DLD1 (cell line): ENCODE results near the gene MYLK4.
"Not testable (repeated sequence)": the region's sequence is repeated elsewhere in the genome, so short reads cannot be mapped to it uniquely, and the experiment has no call there.

Experiments used
- in situ Hi-C: cut with HindIII; loops from 2 replicates; pipeline ENCODE4 v1.10.0; 2017; ENCODE audit warnings: low sequenced_read_pairs

Gene MYLK4

DNA sequence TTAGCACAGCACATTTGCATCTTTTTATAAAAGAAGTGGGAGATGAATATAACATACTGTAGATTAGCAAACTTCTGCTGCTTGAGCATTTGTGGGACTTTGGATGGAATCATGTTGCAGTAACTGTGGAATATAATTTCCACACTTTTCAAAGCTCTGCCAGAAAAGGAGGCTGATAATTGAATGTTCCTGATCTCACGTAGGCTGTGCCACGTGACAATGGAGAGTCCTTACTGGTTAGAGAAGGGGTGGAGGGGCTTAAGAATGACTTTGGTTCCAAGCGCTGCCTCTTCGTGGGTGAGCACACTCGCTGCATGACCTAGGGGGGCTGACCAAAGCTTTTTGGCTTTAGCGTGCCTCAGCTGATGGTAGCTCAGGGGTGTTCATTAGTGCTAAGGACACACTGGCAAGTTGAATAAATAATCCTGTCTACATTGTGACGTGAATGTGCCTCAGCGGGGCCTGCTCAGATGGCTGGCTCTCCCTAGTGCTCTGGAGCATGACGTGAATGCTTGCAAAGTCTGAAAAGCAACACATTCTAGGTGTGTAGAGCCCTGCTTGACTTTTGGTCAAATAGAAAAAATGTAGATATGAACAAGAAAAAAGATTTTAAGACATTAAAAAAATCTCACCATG, 29.5 kb upstream of the MYLK4 start:
- in situ Hi-C loops = no loop called here

- in situ Hi-C loops = no loop called here
Observed at GRCh38 chr6:2777249-2777648, 26.5 kb upstream of the MYLK4 start.

GRCh38 chr6:2775003-2775402, 24.3 kb upstream of the MYLK4 start:
- in situ Hi-C loops = no loop called here

GRCh38 chr6:2773449-2773848, 22.7 kb upstream of the MYLK4 start:
- in situ Hi-C loops = no loop called here

DNA sequence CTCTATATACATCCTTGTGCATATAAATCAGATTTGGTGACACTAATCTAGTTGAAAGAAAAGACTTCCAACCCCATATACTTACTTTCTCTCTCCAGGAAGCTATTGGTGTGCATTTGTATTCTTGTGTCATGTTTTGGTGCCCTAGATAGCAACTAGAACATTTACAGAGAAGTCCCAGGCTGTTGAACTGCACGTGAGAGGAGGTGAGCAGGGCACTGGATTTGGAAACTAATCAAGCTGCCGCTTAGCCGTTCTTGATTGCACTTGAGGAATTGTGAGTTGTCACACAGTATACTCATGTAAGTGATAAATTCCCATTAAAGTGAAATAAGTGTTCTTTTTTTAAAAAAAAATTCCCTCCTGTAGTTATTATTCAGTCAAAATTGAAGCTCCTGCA, 22.1 kb upstream of the MYLK4 start:
- in situ Hi-C loops = no loop called here

DNA sequence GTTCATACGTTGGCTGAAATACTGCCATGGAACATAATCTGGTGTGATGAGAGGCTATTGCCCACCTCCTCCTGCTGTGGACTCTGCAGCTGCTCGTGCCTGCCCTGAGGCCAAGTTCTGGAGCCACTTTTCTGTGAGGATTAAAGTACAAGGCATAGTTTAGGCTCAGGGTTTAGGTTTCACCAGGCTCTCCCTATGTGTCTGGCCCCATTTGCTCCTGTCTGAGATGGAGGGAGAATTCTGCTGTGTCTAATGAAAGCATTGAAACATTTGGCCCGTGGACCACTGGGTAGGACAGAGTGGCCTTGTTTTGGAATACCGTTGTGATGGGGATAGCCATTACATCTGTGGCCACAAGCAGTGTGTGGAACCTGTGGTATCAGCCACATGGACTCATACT, 20.4 kb upstream of the MYLK4 start:
- in situ Hi-C loops = no loop called here

GRCh38 chr6:2770171-2770570, 19.4 kb upstream of the MYLK4 start:
- in situ Hi-C loops = no loop called here

DNA sequence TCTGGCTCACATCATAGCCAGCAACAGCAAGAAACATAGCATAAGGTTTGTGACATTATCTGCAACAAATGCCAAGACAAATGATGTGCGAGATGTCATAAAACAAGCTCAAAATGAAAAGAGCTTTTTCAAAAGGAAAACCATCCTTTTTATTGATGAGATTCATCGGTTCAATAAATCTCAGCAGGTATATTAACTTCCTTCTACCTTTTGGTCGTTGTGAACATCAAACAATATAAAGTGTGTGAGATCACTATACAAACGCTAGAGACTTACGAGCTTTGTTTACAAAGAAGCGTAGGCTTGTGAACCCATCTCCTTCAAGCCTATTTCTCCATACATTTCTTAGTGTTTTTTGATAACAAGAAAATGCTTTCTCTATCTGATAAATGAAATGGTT, 18.0 kb upstream of the MYLK4 start:
- in situ Hi-C loops = no loop called here

DNA sequence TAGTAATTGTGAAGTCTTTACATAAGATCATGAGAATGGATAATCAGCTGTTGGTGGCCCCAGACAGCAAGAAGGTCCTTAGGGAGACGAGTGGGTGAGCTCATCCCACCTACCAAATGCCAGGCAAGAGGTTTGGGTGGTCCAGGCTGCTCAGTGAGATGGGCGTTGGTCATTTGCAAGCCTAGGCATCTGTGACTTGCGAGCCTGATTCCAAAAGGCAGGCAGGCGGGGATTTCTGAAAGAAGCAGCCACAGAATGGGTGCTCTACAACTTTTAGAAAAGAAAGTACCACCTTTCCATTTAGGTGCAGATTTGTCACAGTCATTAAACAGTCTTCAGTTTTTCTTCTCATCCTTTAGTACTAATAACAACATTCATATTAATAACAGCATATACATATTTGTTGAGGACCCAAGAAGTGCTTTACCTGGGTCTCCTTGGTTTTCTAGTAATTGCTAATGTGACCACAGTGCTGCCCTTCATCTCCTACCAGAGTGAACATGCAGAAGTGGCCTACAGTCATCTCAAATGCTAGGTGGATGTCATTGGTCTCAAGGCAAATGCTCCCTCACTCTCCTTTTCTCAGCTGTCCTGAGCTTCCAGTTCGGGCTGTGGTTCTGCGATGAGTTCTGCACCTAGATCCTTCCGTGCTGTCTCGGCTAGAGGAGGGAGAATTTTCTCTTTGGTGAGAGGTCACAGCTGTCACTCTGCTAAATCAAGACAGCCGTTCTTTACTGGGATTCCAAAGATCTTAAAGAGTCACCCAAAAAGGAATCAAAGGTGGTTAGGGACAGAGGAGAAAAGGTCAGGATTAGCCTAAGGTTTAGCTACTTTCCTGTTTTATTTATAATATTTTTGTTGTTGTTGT, 17.2 kb upstream of the MYLK4 start:
- in situ Hi-C loops = no loop called here

DNA sequence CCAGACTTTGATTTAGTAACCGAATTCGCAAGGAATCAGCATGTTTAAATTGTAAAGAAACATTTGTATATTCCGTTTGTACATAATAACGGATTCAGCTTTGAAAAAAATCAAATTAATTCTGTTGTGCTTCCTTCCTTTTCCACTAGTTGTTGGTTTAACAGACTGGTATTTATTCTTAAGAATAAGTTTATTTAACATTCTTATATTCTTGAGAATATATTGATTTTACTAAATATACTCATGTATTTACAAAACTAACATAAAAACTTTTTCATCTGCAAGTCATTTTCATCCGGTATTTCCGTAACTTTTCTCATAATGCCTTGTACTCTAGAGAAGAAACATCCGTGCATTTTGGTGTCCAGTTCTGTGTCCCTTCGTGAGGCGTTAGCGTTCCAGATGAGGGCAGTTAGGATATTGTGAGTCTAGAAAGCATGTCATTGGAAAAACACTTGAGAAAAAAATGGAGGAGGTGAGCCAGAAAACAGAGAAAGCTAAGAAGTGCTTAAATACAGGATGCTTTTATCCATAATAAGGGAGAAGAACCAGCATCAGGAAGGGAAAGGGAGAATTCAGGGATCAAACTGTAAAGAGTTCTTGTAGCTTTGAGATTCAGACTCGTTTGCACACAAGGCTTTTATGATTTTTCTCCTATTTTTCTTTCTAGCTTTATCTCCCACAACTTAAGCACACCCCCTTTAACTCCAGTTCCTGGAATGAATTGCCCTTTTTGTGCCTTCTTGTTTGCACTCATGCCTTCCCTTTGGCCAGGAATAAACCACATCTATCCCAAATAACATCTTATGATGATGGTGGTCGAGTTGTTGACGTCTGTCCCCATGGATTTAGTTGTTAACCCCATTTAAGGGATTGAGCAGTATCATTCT, 16.3 kb upstream of the MYLK4 start:
- in situ Hi-C loops = no loop called here

DNA sequence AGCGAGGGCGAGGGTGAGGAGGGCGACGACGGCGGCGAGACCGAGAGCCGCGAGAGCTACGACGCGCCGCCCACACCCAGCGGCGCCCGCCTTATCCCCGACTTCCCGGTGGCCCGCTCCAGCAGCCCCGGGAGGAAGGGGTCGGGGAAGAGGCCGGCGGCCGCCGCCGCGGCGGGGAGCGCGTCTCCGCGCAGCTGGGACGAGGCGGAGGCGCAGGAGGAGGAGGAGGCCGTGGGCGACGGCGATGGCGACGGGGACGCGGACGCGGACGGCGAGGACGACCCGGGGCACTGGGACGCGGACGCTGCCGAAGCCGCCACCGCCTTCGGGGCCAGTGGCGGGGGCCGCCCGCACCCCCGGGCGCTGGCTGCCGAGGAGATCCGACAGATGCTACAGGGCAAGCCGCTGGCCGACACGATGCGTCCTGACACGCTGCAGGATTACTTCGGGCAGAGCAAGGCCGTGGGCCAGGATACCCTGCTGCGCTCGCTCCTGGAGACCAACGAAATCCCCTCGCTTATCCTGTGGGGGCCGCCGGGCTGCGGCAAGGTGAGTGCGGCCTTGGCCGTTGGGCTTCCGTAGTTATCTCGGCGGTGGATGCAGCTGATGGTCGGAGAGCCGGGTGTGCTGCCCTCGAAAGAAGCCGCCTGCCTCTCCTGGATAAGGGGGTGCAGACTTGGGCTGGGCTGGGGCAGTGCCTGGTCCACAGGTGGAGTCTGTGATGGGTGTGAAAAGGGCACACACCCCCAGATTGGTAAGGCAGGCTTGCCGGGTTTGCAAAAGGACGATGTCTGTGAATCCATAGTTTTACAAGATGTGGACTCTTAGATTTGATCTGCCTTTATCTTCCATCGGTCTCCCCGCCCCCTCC, 15.4 kb upstream of the MYLK4 start:
- in situ Hi-C loops = no loop called here

GRCh38 chr6:2765166-2765895, 14.6 kb upstream of the MYLK4 start, which contains the start of gene WRNIP1:
TSS of gene WRNIP1 (plus strand) at chr6:2765393. CDS start at chr6:2765623, 230 bp downstream.
- in situ Hi-C loops = no loop called here

GRCh38 chr6:2764610-2765165, 14.0 kb upstream of the MYLK4 start:
- in situ Hi-C loops = no loop called here

GRCh38 chr6:2763876-2764540, 13.3 kb upstream of the MYLK4 start:
- in situ Hi-C loops = no loop called here

DNA sequence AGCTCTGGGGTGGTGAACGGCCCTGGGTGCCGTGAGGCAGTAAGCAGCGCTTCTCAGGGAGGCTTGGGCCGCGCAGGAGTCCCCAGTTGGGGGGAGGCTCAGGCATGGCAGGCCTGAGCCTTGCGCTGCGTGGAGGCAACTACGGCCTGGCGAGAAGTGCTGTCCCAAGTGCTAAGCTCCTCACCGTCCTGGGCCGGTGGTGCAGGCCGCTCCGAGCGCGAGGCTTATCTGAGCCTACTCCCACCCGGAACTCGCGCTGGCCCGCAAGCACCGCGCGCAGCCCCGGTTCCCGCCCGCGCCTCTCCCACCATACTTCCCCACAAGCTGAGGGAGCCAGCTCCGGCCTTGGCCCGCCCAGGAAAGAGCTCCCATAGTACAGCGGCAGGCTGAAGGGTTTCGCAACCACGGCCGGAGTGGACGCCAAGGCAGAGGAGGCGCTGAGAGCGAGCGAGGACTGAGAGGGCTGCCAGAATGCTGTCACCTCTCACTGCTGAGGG, 12.7 kb upstream of the MYLK4 start:
- in situ Hi-C loops = no loop called here

GRCh38 chr6:2762868-2763267, 12.1 kb upstream of the MYLK4 start:
- in situ Hi-C loops = not testable (repeated sequence)

- in situ Hi-C loops = no loop called here
Observed at GRCh38 chr6:2760882-2761842, 10.4 kb upstream of the MYLK4 start.

DNA sequence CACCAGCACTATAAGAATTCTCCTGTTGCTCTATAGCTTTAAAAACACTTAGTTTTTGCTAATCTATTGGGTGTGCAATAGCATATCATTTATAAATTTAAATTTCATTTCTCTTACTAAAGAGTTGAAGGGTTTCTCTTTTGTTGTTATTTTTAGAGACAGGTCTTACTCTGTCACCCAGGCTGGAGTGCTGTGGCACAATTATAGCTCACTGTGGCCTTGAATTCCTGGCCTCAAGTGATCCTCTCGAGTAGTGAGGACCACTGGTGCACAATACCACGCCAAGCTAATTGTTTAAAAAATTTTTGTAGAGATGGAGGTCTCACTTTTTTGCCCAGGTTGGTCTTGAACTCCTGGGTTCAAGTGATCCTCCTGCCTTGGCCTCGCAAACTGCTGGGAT, 8.3 kb upstream of the MYLK4 start:
- in situ Hi-C loops = no loop called here
